Activated CD8-positive, alpha-beta memory T cell treated with anti-CD3 and anti-CD28 coated beads, Interleukin-2, amount 50 U/mL, for 24 hours (primary cell): ENCODE data around the gene KDELR1.
"Not testable (repeated sequence)": the region's sequence is repeated elsewhere in the genome, so short reads cannot be mapped to it uniquely, and the experiment has no call there.

ENCODE experiments used
- DNase-seq: peaks from one replicate; pipeline ENCODE4 v3.0.0-alpha.2; 2020; ENCODE audit errors: extremely low read depth

KDELR1 gene

DNA sequence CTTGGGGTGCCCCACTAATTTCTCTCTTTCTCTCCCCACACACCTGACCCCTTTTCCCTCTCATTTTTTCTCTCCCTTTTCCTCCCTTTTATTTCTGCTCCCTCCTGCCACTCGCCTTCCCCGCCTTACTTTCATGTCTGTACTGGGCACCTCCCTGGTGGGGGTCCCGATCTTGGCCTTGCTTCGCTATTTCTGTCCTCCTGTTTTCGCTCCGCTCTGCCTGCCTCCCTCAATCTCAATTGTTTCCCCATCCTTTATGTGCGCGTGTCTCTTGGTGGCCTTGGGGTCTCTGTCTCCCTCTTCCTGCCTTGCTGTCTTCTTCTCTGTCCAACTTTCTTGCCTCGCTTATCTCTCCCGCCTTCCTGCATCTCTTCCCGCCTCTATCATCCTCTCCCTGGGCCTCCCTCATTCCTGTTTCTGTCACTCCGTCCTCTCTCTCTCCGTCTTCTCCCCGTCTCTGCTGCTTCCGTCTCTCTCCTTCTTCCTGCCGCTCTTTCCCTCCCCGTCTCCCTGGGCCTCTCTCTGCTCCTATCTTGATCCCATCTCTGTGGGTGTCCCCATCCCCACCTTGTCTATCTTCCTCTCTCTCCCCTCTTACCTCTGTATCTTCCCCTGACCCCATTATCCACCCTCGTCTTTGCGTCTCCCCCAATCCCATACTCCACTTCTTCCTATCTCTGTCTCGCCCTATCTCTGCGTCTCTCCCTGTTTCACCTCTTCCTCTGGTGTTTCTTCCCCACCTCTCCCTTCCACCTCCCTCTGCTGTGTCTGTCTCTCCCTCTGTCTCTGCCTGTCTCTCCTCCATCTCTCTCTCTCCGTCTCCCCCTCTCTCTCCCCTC, 6.1 kb upstream of the KDELR1 start:
- no peak for DNase-seq

DNA sequence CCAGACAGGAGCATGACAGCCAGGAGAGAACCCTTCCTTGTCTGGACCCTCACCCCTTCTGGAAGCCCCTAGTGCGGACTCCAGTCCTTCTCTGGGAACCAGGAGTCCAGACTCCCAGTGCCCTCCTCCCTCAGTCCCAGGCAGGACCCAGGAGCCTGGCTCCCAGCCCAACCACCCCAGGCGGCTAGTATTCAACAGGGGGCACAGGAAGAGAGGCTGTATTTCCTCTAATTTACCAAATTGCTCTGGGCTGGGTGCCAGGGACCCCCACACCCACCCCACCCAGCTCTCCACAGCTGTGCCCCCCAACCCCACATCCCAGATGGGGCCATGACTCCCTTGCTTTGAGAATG, 5.4 kb upstream of the KDELR1 start:
- no peak for DNase-seq

GRCh38 chr19:48396016-48396823, 4.9 kb upstream of the KDELR1 start:
- no peak for DNase-seq

GRCh38 chr19:48395499-48395898, 4.1 kb upstream of the KDELR1 start:
- DNase-seq, result no peak

DNA sequence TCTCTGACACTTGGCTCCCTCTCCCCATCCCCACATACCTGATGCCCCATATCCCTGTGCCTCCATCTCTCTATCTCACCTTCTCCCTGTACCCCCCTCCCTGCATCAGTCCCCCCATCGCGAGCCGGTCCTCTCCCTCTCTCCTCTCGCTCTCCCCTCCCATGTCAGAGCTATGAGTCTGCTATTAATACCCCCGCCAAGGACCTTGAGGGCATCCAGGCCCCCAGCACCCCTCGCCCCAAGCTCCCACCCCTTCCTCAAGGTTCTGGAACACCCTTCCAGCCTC, 3.8 kb upstream of the KDELR1 start:
- DNase-seq, result no peak

- no peak for DNase-seq
These were observed 3.2 kb upstream of the KDELR1 start for GRCh38 chr19:48394331-48395169.

GRCh38 chr19:48393559-48394330, 2.4 kb upstream of the KDELR1 start, which contains the start of gene GRIN2D:
GRIN2D (plus strand) TSS chr19:48393668; CDS start chr19:48398393, 4,725 bp downstream.
- DNase-seq, result no peak

DNA sequence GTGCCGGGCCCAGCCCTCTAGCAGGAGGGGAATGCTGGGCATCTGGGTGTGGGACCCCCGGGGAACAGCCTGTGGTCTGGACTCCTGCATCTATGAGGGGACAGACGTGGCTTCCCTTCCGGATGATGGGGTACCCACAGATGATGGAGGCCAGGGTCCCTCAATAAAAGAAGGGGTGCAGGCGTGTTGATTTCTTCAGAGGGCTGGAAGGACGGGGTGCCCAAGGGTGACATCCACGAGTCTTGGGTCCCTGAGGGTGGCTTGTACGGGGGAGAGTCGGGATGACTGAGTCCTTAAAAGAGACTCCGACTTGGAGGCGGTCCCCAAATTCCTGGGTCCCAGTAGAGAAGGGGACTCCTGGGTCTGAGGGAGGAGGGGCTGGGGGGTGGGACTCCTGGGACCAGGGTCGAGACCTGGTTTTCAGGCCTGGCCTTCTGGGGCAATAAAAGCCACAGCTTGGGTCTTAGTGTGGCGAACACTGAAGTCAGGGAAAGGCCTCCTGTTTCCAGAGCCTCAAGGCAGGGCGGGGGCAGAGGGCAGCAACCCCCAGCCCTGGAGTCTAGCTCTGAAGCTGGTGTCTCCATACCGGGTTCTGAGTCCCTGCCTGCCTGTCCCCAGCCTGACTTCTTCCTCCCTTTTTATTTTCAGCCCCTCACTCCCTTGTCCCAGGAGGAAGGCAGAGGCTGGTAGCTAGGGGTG, 1.7 kb upstream of the KDELR1 start:
- DNase-seq, result no peak

DNA sequence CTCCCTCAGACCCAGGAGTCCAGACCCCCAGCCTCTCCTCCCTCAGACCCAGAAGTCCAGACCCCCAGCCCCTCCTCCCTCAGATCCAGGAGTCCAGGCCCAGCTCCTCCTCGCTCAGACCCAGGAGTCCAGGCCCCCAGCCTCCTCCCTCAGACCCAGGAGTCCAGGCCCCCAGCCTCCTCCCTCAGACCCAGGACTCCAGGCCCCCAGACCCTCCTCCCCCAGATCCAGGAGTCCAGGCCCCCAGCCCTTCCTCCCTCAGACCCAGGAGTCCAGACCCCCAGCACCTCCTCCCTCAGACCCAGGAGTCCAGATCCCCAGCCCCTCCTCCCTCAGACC, 624 bp upstream of the KDELR1 start:
- DNase-seq, result not testable (repeated sequence)

DNA sequence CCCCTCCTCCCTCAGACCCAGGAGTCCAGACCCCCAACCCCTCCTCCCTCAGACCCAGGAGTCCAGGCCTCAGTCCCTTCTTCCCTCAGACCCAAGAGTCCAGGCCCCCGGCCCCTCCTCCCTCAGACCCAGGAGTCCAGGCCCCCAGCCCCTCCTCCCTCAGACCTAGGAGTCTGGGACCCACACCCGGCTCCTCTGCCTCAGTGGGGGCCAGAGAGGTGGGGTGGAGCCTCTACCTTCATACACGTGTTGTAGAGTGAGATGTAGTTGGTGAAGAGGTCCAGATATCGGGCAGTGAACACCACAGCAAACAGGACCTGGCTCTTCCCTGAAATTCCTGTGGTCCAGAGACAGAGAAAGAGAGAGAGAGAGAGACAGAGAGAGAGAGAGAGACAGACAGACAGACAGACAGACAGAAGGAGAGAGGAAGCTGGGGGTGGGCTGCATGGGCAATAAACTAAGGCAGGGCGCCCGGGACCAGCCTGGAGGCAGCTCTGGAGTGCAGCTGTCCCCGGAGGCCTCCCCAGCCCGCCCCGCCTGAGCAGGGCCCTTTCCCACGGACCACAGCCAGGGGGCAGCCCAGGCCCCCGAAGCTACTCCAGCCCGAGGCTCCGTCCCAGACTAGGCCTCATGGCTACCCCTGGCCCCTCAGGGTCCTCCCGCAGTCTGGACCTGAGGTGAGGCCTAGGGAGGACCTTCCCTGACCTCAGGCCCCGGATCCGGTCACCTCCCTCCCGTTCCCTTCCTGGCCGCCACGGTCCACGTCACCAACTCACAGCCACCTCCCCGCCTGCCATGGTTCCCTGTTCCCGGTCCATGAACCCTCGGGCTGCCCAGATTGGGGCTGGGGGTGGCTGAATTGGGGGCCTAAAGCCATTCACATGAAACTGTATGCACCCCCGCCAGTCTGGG, 907 bp downstream of the KDELR1 start:
- DNase-seq, result no peak

DNA sequence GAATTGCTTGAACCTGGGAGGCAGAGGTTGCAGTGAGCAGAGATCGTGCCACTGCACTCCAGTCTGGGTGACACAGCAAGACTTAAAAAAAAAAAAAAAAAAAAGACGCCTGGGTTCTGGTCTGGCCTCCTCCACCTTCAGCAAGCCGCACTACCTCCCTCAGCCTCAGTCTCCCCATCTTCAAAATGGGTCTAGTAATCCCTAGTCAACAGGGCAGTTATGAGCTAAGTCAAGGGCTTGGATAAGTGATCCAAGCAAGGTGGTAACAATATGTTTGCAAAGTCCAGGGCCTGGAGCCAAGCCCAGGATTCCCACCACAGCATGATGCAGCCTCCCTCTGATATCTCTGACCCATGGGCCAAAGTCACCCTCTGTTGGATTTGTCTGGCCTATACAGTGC, 4.4 kb downstream of the KDELR1 start:
- DNase-seq, result no peak

- DNase-seq, result no peak
These were observed 5.8 kb downstream of the KDELR1 start for GRCh38 chr19:48385461-48386087.

GRCh38 chr19:48382286-48382685, 9.1 kb downstream of the KDELR1 start:
- DNase-seq, result no peak

GRCh38 chr19:48381178-48381950, 10.0 kb downstream of the KDELR1 start:
- no peak for DNase-seq

- DNase-seq, result no peak
These were observed 12.3 kb downstream of the KDELR1 start for GRCh38 chr19:48379058-48379457.

- no peak for DNase-seq
These were observed 13.2 kb downstream of the KDELR1 start for GRCh38 chr19:48378194-48378570.

- DNase-seq, result no peak
These were observed 17.8 kb downstream of the KDELR1 start for GRCh38 chr19:48373567-48373966.

- DNase-seq, result no peak
These were observed 18.4 kb downstream of the KDELR1 start for GRCh38 chr19:48372904-48373303.

DNA sequence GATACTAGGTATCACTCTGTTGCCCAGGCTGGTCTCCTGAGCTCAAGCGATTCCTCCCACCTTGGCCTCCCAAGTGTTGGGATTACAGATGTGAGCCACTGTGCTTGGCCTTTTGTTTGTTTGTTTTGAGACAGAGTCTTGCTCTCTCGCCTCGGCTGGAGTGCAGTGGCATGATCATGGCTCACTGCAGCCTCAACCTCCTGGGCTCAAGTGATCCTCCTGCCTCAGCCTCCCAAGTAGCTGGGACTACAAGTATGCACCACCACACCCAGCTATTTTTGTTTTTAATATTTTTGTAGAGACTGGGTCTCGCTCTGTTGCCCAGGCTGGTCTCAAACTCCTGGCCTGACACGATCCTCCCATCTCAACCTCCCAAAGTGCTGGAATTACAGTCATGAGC, 19.6 kb downstream of the KDELR1 start:
- not testable (repeated sequence) for DNase-seq
